DOHH2 (cell line): ENCODE measurements around the gene GABRA5.

Experiments used
- H3F3A ChIP-seq: fragments of 200-600 bp; sonication (generic), shearing (Covaris generic); 2 replicates; pipeline ENCODE4 v1.6.0; 2016; ENCODE audit warnings: antibody characterized with exemption, mild to moderate bottlenecking; ENCODE audit not compliant: control insufficient read depth, insufficient read depth
- H3K27ac ChIP-seq: fragments of 200-600 bp; sonication (generic); 2 replicates; pipeline ENCODE4 v1.5.1; 2014; ENCODE audit warnings: low read depth, mild to moderate bottlenecking, low read length, moderate library complexity
- H3K27me3 ChIP-seq: fragments of 200-600 bp; sonication (generic); 2 replicates; pipeline ENCODE4 v1.6.1; 2014; ENCODE audit warnings: mild to moderate bottlenecking, low read length, mixed read lengths; ENCODE audit not compliant: control insufficient read depth
- H3K36me3 ChIP-seq: fragments of 200-600 bp; sonication (generic); 2 replicates; pipeline ENCODE4 v1.6.1; 2014; ENCODE audit warnings: mild to moderate bottlenecking, low read length, moderate library complexity, mixed read lengths; ENCODE audit not compliant: control insufficient read depth
- H3K4me1 ChIP-seq: fragments of 200-600 bp; sonication (generic); 2 replicates; pipeline ENCODE4 v1.6.1; 2014; ENCODE audit warnings: mild to moderate bottlenecking, low read length, mixed read lengths; ENCODE audit not compliant: control insufficient read depth
- H3K4me2 ChIP-seq: fragments of 200-600 bp; sonication (generic); 2 replicates; pipeline ENCODE4 v1.6.0; 2014; ENCODE audit warnings: mild to moderate bottlenecking, low read length, moderate library complexity
- H3K4me3 ChIP-seq: fragments of 200-600 bp; sonication (generic); 2 replicates; pipeline ENCODE4 v1.5.1; 2014; ENCODE audit warnings: mild to moderate bottlenecking, low read length, mixed read lengths
- H3K79me2 ChIP-seq: fragments of 200-600 bp; sonication (generic); 2 replicates; pipeline ENCODE4 v1.6.1; 2014; ENCODE audit warnings: mild to moderate bottlenecking, low read length, mixed read lengths; ENCODE audit not compliant: control insufficient read depth
- H3K9me2 ChIP-seq: fragments of 200-600 bp; sonication (generic); replicated peaks from 2 replicates; pipeline ENCODE4 v1.6.1; 2014; ENCODE audit warnings: mild to moderate bottlenecking, low read length, mixed read lengths; ENCODE audit not compliant: control insufficient read depth
- H3K9me3 ChIP-seq: fragments of 200-600 bp; sonication (generic); 2 replicates; pipeline ENCODE4 v1.6.1; 2014; ENCODE audit warnings: antibody characterized with exemption, low read length, mixed read lengths; ENCODE audit not compliant: control insufficient read depth, insufficient read depth
- H4K20me1 ChIP-seq: fragments of 200-600 bp; sonication (generic); 2 replicates; pipeline ENCODE4 v1.6.0; 2014; ENCODE audit warnings: low read depth, mild to moderate bottlenecking, antibody characterized with exemption, low read length, moderate library complexity; ENCODE audit not compliant: control insufficient read depth, insufficient read depth
- CTCF ChIP-seq: fragments of 200-600 bp; sonication (generic); IDR thresholded peaks from one replicate; pipeline ENCODE4 v1.5.1; 2014; ENCODE audit warnings: antibody characterized with exemption, mild to moderate bottlenecking, low read depth, low read length; ENCODE audit not compliant: poor library complexity, severe bottlenecking
- EZH2phosphoT487 ChIP-seq: fragments of 200-600 bp; sonication (generic); IDR thresholded peaks from 2 replicates; pipeline ENCODE4 v1.6.1; 2017; ENCODE audit warnings: borderline replicate concordance, mild to moderate bottlenecking, antibody characterized with exemption, low read length, moderate library complexity, mixed read lengths

GABRA5 gene

GRCh38 chr15:26877831-26878230, 11.0 kb downstream of the GABRA5 start:
- H3K4me2 ChIP-seq: no peak overlapping the region

GRCh38 chr15:26879706-26880105, 12.8 kb downstream of the GABRA5 start:
- no peaks in the 10 kb centered on the region for H3K79me2 ChIP-seq
- TF ChIP-seq EZH2phosphoT487 (no peak), CTCF (no peak)
- no peak overlapping the region for H3K4me2 ChIP-seq

More at GRCh38 chr15:26877831-26878230, 11.0 kb downstream of the GABRA5 start:
- Histone ChIP-seq H3K79me2 (no peaks in the 10 kb centered on the region), H3K27me3 (no peaks in the 10 kb centered on the region), H3K4me3 (no peak overlapping the region), H3K9me3 (peaks cover 15% of the 10 kb centered on the region; the same call in 1 of the 2 replicates), H4K20me1 (no peaks in the 10 kb centered on the region), H3K9me2 (no peaks in the 10 kb centered on the region), H3K36me3 (no peaks in the 10 kb centered on the region), H3F3A (no peaks in the 10 kb centered on the region), H3K27ac (no peak overlapping the region), H3K4me1 (no peaks in the 10 kb centered on the region)
- no peak for TF ChIP-seq CTCF
- no peak for TF ChIP-seq EZH2phosphoT487

GRCh38 chr15:26882112-26882511, 15.2 kb downstream of the GABRA5 start:
- Histone ChIP-seq H3K27ac (no peak overlapping the region), H3K9me3 (peaks cover 14% of the 10 kb centered on the region; the same call in 1 of the 2 replicates), H4K20me1 (no peaks in the 10 kb centered on the region), H3K4me2 (no peak overlapping the region), H3K36me3 (no peaks in the 10 kb centered on the region), H3K79me2 (no peaks in the 10 kb centered on the region), H3K4me3 (no peak overlapping the region), H3K27me3 (no peaks in the 10 kb centered on the region), H3K4me1 (no peaks in the 10 kb centered on the region), H3K9me2 (no peaks in the 10 kb centered on the region), H3F3A (no peaks in the 10 kb centered on the region)
- no peak for TF ChIP-seq EZH2phosphoT487
- TF ChIP-seq CTCF: no peak

More at GRCh38 chr15:26879706-26880105, 12.8 kb downstream of the GABRA5 start:
- Histone ChIP-seq H3K9me2 (no peaks in the 10 kb centered on the region), H3K27ac (no peak overlapping the region), H3K4me3 (no peak overlapping the region), H3K27me3 (no peaks in the 10 kb centered on the region), H3K4me1 (no peaks in the 10 kb centered on the region), H4K20me1 (no peaks in the 10 kb centered on the region), H3K36me3 (no peaks in the 10 kb centered on the region), H3F3A (no peaks in the 10 kb centered on the region), H3K9me3 (peaks cover 19% of the 10 kb centered on the region; the same call in 1 of the 2 replicates)
